GM21825 (cell line): Measurements from ENCODE around the gene ARHGEF11.

Experiments used
- ATAC-seq: cut with Tn5 transposase; IDR thresholded peaks from one replicate; pipeline ENCODE4 v1.9.1; 2021; ENCODE audit warnings: mild to moderate bottlenecking, moderate library complexity; ENCODE audit not compliant: unreplicated experiment

The ARHGEF11 gene

DNA sequence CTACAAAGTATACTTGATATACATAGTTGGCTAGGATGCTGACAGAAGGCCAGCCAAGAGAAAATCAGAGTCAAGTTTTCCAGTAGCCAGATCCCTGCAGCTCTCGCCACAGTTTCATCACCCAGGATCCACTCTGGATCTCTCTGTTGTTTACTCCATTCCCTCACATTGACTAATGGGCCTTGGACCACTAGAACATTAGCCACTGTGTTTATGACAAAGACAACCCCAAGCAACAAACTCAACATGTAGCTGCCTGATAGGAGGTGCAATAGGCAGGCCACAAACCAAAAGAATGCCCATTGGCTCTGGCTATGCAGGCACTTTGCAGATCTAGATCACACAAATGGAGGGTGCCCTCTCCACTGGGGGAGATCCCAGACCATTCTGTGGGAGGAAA is 44.2 kb downstream of the ARHGEF11 start:
- no peak for ATAC-seq

DNA sequence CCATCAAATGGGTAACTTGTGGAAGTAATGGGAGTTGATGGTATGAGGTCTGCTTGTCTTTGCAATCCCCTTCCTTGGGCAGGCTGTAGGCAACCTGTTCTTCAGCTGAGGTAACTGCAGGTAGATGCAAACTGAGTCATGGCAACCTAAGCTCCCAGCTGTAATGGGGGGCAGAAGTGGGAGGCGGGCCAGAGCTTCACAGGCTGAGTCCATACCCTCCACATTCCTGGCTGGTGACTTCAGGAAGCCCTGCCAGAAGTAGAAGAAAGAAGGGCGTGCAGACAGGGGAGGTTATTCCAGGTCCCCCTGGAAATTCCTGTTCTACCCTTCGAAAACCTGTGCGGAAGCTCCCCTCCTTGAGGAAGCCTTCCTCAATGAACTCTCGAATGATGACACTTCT is 44.9 kb downstream of the ARHGEF11 start:
- no peak for ATAC-seq

DNA sequence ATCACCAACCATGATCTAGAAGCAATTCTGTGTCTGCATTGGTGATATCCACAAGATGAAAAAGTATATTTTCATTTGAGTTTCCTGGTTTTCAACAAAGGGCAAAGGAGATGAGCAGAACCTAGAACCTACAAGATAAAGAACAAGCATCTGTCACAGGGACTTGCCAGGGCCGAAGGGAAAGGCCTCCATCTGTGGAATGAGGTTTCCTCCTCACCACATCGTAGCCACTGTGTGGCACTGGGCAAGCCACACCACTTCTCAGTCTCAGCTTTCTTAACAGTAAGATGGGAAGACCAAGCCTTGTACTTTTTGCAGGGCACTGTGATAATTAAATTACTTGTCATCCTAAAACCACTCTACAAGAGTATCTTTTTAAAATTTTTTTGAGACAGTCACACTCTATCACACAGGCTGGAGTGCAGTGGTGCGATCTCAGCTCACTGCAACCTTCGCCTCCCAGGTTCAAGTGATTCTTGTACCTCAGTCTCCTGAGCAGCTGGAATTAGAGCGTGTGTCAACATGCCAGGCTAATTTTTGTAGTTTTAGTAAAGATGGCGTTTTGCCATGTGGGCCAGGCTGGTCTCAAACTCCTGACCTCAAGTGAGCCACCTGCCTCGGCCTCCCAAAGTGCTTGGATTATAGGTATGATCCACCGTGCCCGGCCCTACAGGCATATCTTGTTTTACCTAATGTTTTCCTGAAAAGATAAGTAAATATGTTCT is 45.8 kb downstream of the ARHGEF11 start:
- ATAC-seq, result no peak

DNA sequence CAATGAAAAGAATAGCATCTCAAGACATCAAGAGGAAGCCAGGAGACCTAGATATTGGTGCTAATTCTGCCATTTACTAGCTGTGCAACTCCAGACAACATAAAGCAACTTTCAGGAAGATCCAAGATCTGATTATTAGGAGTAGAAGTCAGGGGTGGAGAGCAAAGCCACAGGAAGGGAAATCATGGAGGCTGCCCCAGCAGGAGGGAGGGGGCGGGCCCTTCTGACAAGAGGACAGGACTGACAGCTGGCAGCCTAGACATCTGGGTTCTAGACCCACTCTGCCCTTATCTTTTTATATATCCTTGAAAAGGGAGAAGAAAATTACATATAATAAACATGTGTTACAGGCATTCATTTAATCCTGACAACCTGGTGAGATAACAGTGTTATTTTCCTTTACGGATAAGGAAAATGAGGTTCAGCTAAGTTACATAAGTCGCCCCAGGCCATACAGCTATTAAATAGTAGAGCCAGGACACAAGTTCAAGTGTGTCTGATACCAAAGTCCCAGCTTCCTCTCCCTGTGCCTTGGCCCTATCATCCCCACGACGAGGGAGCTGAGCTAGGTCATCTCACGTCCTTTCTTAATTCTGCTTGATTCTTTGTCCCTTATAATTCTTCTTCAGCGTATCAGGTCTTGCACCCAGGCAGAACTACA is 46.6 kb downstream of the ARHGEF11 start:
- no peak for ATAC-seq

DNA sequence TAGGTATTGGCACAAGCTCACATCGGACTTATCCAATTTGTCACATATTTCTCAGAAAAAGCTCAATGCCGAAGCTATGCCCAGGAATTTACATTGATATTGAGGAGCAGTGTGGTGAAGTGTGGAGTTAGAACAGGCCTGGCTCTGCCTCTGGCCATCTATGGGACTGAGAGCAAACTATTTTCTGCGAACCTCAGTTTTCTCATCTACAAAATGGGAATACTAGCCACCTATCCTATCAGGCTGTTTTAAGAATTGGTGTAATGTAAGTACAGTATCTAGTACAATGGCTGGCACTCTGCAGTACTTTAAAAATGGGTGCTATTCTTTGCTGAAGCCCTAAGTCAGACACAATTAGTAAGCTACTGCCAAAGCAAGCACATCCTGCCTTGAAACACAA is 47.2 kb downstream of the ARHGEF11 start:
- no peak for ATAC-seq

DNA sequence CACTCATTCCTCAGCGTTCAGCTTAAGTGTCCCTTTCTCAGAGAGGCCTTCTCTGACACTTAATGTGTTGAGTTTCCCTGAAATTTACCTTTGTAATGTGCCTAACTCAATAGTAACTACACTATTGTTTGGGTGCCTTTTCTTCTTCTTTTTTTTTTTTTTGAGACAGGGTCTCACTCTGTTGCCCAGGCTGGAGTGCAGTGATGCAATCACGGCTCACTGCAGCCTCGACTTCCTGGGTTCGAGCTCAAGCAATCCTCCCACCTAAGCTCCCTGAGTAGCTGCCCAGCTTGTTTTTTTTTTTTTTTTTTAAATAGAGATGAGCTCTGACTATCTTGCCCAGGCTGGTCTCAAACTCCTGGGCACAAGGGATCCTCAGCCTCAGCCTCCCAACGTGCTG is 50.1 kb downstream of the ARHGEF11 start:
- no peak for ATAC-seq

DNA sequence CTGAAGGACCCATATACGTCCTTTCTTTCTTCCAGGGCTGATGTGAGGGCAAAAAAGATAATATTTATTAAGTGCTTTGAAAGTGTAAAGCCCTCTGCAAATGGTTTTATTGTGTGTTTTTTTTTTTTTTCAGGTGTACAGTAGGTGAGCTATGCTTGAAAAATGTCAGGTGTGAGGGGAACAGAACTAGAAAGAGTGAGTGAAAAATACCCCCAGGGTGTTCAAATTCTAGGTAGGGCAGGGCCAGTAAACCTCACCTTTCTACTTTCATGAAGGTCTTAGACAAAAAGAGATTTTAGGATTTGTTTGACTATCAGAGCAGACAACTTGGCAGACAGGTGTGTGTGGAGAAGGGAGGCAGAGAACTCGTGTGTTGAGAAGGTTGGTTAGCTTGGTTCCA is 51.3 kb downstream of the ARHGEF11 start:
- ATAC-seq, result no peak

DNA sequence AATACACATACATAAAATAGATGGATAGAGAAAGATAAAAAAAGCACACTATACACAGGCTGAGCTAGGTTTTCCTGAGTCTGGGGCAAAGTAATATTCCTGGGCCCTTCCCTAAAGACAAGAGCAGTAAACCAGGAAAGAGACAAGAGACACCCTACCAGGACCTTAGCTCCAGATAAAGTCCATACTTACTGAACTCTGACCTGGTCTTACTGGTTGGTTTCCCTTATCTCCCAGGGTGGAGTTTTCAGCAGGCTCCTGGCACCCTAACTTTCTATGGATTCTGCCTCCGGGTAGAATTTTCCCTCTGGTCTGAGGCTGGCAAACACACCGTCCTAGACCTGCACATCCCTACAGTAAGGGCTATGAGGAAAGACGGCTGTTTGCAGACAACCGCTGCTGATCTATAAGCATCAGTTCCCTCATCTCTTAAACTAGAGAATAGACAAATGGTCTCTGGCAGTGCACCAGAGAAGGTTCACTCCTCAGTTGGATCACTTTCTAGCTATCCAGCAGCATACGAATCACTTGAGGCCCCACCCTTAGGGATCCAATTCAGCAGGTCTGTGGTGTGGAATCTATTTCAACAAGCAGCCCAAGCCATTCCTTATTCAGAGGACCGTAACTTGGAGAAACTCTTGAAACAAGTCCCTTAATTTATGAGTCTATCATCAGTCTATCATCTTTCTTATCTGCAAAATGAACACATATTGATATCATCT is 52.0 kb downstream of the ARHGEF11 start:
- ATAC-seq, result no peak

DNA sequence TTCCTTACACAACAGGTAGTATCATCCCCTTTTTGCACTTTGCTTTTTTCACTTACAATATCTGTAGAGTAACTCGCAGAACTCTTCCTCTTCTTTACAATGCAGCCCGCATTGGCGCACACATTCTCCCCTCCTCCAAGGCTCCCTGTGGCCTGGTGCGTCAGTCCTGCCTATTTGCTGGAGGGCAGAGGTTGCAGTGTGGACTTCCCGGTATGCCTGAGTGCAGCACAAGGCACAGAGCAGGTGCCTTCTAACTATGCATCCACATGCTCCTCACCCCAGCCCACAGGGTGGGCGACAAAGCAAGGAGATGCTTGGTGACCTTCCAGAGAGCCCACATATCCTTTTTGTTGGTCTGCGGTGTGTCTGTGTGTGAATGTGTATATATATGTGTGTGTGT is 53.3 kb downstream of the ARHGEF11 start:
- no peak for ATAC-seq

DNA sequence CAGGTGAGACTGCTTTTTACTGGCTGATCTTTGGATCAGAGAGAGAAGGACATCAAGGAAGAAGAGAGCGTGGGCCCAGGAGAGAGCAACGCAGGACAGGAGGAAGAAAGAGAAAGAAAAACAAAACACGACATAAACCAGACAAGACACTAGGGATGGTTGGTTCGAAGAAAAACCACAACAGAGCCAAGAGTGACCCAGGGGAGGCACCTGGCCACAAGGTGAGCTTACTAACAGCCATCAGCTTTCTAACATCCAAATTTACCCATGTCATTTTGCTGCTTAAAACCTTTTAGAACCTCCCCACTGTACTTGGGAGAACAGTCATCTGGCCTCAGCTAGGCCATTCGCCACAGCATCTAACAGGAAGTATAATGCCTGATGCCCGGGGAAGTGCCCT is 57.8 kb downstream of the ARHGEF11 start:
- no peak for ATAC-seq

DNA sequence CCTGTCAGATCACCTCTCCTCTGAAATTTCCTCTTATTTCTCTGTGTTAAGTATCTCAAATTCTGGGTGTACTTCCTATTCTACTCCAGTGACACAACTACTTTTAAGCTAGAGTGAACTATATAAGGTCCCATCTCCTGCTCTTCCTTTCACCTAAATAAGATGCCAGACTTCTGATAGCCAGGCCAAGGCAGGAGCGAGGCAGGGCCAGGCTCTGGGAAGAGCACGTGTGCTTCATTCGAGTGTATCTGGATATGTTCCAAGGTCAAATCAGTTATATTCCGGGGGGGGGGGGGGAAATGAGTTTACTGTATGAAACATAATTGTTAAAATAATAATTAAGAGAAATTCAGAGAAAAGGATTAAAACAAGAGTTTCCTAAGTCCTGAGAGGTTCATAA is 65.0 kb downstream of the ARHGEF11 start:
- ATAC-seq, result no peak

DNA sequence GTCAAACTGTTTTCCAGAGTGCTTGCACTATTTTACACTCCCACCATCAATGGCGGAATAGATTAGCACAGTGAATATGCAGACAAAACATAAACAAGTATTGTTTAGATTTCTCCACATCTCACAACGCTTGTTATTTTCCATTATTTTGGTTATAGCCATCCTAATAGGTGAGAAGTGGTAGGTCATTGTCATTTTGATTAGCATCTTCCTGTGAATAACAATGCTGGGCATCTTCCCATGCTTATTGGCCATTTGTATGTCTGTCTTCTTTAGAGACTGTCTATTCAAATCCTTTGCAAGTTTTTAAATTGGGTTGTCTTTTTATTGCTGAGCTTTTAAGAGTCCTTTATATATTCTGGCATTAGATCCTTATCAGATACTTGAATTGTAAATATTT is 70.5 kb downstream of the ARHGEF11 start:
- no peak for ATAC-seq

DNA sequence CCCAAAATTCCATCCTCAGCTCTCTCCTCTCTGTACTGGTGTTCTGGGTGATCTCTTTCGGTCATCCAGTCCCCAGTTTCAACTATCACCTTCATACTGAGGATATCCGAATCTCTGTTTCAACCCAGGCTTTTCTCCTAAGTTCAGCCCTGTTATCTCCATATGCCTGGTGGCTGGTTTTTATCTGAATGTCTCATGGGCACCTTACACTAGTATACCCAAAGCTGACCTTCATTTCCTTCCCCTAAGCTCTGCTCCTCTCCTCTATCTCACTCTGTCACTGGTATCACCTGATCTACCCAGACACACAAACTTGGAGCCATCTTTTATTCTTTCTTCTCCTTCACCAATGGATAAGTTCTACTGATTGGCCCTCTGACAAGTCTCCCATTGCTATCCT is 72.1 kb downstream of the ARHGEF11 start:
- ATAC-seq, result no peak

DNA sequence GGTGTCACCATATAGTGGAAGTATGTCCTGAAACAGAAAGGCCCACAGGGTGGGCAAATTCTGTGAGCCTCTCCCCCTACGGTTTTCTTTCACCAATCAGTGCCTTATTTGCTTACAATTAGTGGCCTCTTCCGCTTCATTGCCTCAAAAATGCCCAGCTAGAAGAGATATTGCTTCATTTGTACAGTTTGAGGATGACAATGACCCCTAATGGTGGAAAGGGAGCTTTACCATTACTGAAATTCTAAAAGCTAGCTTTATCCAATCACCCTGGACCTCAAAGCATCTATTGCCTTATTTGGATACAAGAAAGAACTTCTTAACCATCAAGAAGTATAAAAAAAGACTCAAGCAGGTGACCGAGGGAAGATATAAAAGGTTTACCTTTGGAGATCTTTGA is 75.5 kb downstream of the ARHGEF11 start:
- ATAC-seq, result no peak

DNA sequence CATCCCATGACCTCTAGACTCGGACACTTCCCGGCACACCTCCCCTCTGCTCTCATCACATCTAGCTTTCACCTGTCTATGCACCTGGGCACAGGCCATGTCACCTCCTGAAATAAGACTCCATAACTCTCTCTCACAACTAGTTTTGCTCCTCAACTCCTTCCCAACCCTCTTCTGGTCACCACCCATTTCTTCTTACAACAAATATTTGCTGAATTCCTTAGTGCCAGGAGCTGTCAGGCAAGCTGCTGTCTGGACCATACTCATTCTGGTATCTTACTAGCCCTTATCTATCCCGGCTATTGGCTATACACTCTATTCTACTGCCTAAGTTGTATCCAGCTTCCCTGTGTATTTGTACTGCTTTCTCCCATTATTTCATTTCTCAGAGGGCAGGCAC is 76.0 kb downstream of the ARHGEF11 start:
- ATAC-seq, result no peak

DNA sequence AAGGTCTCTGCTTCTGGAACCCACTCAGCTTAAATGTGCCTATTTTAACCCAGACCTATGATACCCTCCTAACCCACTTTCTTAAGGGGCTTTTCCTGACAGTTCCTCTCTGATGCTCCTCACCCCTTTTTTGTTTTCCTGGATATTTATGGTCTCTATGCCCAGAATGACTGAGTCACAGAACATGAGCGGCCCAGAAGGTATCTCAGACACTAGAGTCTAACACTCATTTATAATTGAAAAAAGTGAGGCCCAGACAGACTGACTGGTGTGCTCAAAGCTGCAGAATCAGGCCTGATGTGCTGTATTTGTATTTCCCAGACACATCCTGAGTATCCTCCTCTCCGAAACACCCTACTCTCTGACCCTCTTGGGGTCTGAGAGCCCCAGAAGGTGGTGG is 81.1 kb downstream of the ARHGEF11 start:
- no peak for ATAC-seq

DNA sequence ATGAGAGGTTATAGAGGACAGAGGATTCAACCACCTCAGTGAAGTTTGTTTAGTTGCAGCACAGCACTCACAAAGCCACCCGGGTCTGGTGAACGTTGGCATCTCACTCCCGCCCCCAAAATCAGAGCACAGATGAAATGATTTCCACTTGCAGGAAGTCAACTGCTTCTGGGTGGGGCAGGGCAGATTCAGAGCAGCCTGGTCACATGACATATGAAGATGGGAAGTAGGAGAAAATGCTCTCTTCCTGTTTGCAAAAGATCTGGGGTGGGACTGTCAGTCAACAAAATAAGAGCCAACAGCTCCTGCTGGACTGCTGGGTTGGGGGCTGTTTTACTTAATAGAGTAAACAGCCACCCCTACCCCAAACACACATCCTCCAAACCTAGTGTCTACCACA is 81.9 kb downstream of the ARHGEF11 start:
- no peak for ATAC-seq

DNA sequence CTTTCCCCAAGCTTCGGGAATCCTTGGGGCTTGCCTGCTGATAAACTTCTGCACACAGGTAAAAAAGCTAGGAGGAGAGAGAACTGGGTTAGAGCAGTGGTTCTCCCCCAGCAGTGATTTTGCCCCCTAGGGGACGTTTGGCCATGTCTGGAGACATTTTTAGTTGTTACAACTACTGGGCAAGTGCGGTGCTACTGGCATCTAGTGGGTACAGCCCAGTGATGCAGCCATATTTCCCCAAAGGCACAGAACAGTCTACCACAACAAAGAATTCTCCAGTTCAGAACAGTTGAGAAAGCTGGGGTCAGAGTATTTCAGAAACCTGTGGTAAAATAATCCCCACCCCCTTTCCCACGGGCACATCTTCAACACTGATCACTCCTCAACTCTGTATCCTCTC is 83.8 kb downstream of the ARHGEF11 start:
- ATAC-seq, result no peak

DNA sequence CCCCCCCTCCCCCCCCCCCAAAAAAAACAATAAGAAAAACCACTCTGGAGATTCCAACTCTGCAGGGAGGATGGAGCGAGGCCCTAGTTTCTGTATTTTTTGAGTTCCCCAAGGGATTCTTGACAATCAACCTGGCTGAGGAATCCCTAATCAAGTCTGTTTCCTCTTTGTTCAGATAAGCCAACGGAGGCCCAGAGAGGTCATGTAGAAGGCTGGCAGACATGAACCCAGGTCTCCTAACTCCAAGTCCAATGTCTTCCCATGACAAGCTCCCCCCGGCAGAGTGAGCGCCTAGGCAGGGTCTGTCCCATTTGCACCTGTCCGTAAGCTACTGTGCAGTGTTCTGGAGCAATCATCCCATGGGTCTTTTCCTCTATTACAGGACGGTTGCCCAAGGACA is 85.6 kb downstream of the ARHGEF11 start:
- ATAC-seq, result no peak

DNA sequence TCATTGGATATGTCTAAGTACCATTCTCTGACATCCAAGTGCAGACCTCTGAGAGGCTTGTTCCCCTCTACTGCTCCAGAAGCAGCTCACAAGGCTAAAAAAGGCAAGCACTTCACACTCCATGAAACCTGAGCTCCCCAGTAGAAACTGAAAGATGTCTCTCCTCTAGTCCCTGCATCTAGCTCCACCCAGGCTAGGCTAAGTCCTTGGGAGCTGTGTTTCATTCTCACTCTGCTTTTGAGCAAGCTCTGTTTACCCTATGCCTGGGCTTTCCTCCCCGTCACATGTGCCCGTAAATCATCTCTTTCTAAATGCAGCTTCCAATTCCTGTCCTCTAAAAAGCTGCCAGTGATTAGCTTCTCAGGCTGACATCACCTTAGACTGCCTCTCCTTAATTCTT is 86.1 kb downstream of the ARHGEF11 start:
- ATAC-seq, result no peak

DNA sequence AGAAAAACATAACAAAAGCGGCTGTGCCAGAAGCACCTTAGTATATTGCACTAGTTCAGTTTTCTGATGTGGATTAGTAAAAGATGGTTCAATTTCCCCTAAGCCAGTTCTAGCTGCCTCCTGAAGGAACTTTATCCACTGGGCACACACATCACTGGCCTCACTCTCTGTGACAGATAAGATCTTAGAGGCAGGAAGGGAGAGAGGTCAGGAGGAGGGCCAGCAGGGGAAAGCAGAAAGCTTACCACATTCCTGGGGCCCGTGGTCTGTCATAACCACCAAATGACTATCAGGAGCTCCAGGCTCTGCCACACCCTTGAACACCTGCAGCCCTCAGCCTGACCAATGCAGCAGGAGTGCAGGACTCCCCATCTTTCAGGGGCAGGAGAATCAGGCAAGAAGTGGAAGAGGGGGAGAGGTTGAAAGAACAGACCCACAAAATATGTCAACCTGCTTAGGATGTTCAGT is 87.3 kb downstream of the ARHGEF11 start:
- no peak for ATAC-seq

DNA sequence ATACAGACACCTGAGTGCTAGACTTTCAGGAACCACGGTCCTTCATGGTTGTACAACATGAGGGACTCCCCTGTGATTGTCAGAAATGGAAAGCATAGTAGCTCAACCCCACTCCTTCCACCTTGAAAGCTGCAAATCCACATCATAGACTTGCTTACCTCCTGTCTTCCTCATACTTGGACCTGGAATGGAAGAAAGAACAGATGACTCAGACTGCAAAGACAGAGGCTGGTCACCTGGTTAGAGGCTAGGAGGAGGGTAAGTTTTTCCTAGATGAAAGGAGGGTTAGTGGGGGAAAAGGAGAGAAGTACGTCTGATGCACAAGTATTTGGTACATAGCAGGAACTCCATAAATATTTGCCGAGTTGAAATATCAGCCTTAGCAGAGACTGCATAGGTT is 87.9 kb downstream of the ARHGEF11 start:
- no peak for ATAC-seq
